MM.1S (cell line): ENCODE results near the gene VDAC2.

Source experiments
- DNase-seq: peaks from one replicate; pipeline ENCODE4 v3.0.0-alpha.2; 2015
- H2AFZ ChIP-seq: fragments of 300-600 bp; sonication (generic); 2 replicates; pipeline ENCODE4 v1.6.0; 2016; ENCODE audit warnings: antibody characterized with exemption, low read length
- H3F3A ChIP-seq: fragments of 300-600 bp; sonication (generic); 2 replicates; pipeline ENCODE4 v1.6.1; 2016; ENCODE audit warnings: mild to moderate bottlenecking, antibody characterized with exemption, low read length, moderate library complexity, mixed read lengths; ENCODE audit not compliant: insufficient read depth
- H3K27ac ChIP-seq: fragments of 300-600 bp; sonication (generic); 2 replicates; pipeline ENCODE4 v1.5.1; 2016; ENCODE audit warnings: mild to moderate bottlenecking, low read length
- H3K27me3 ChIP-seq: fragments of 300-600 bp; sonication (generic); replicated peaks from 2 replicates; pipeline ENCODE4 v1.6.0; 2016; ENCODE audit warnings: low read length; ENCODE audit not compliant: insufficient read depth
- H3K36me3 ChIP-seq: fragments of 300-600 bp; sonication (generic); replicated peaks from 2 replicates; pipeline ENCODE4 v1.6.1; 2016; ENCODE audit warnings: mild to moderate bottlenecking, low read length, mixed read lengths; ENCODE audit not compliant: insufficient read depth
- H3K4me1 ChIP-seq: fragments of 300-600 bp; sonication (generic); 2 replicates; pipeline ENCODE4 v1.6.1; 2016; ENCODE audit warnings: low read length, mixed read lengths
- H3K4me2 ChIP-seq: fragments of 300-600 bp; sonication (generic); 2 replicates; pipeline ENCODE4 v1.6.0; 2016; ENCODE audit warnings: low read depth, low read length
- H3K4me3 ChIP-seq: fragments of 300-600 bp; sonication (generic); 2 replicates; pipeline ENCODE4 v1.5.1; 2016; ENCODE audit warnings: low read length, mixed read lengths
- H3K79me2 ChIP-seq: fragments of 300-600 bp; sonication (generic); 2 replicates; pipeline ENCODE4 v1.6.1; 2016; ENCODE audit warnings: mixed run types, low read length, mixed read lengths
- H3K9ac ChIP-seq: fragments of 300-600 bp; sonication (generic); 2 replicates; pipeline ENCODE4 v1.6.1; 2016; ENCODE audit warnings: low read length, mixed read lengths
- H3K9me2 ChIP-seq: fragments of 300-600 bp; sonication (generic); replicated peaks from 2 replicates; pipeline ENCODE4 v1.6.1; 2016; ENCODE audit warnings: mild to moderate bottlenecking, low read length, mixed read lengths; ENCODE audit not compliant: insufficient read depth
- H3K9me3 ChIP-seq: fragments of 300-600 bp; sonication (generic); replicated peaks from 2 replicates; pipeline ENCODE4 v1.6.1; 2016; ENCODE audit warnings: mild to moderate bottlenecking, low read length, mixed read lengths; ENCODE audit not compliant: insufficient read depth
- H4K20me1 ChIP-seq: fragments of 300-600 bp; sonication (generic); 2 replicates; pipeline ENCODE4 v1.6.1; 2016; ENCODE audit warnings: mild to moderate bottlenecking, low read length, moderate library complexity, mixed read lengths; ENCODE audit not compliant: insufficient read depth
- EZH2 ChIP-seq: fragments of 300-600 bp; sonication (generic); optimal IDR thresholded peaks from 2 replicates; pipeline ENCODE3; 2017; ENCODE audit warnings: low read depth, mild to moderate bottlenecking, antibody characterized with exemption, low read length, mixed read lengths
- EZH2phosphoT487 ChIP-seq: fragments of 300-600 bp; sonication (generic); IDR thresholded peaks from 2 replicates; pipeline ENCODE4 v1.6.1; 2018; ENCODE audit warnings: antibody characterized with exemption, low read length
- TF ChIP-seq, protein P1 (sequence below): fragments of 300-600 bp; sonication (generic); IDR thresholded peaks from 2 replicates; pipeline ENCODE4 v1.5.1; 2016; ENCODE audit warnings: antibody characterized with exemption, low read length, mixed read lengths

The VDAC2 gene

DNA sequence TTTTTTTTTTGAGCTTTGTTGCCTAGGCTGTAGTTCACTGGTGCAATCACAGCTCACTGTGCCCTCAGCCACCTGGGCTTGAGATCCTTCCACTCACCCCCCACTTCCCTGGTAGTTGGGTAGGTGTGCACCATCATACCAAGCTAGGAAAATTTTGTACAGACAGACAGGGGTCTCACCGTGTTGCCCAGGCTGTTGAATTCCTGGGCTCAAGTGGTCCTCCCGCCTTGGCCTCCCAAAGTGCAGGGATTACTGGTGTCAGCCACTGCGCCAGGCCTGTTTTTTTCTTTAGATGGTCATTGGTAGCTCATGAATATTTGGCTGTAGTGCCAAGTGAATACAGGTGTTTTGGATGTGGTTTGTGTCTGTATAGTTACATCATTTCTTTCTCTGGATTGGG lies 17.7 kb downstream of the VDAC2 start:
- peaks cover 24% of the 10 kb centered on the region for H3K36me3 ChIP-seq
- TF ChIP-seq, protein P1, sequence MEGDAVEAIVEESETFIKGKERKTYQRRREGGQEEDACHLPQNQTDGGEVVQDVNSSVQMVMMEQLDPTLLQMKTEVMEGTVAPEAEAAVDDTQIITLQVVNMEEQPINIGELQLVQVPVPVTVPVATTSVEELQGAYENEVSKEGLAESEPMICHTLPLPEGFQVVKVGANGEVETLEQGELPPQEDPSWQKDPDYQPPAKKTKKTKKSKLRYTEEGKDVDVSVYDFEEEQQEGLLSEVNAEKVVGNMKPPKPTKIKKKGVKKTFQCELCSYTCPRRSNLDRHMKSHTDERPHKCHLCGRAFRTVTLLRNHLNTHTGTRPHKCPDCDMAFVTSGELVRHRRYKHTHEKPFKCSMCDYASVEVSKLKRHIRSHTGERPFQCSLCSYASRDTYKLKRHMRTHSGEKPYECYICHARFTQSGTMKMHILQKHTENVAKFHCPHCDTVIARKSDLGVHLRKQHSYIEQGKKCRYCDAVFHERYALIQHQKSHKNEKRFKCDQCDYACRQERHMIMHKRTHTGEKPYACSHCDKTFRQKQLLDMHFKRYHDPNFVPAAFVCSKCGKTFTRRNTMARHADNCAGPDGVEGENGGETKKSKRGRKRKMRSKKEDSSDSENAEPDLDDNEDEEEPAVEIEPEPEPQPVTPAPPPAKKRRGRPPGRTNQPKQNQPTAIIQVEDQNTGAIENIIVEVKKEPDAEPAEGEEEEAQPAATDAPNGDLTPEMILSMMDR, result no peak
- TF ChIP-seq EZH2 (no peak), EZH2phosphoT487 (no peak)

DNA sequence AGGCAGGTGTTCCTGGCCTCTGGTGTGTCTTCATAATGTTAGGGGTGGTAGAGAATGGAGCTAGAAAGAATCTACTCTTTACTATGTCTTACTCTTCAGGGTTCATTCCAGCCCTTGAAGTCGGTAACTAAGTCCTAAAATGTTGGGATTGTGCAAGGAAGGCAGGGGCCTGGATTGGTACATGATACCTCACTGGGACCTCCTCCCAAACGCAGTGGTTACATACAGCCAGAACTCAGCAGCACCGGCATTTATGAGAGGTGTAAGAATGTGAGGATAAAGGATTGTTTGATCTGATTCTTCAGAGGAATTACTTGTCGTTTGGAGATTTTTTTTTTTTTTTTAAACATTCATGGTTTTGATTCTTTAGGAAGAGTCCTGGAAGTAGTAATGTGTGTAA lies 18.2 kb downstream of the VDAC2 start:
- no peak overlapping the region for H3K4me2 ChIP-seq
- H3K4me1 ChIP-seq, result peaks cover 42% of the 10 kb centered on the region
- peaks cover 96% of the 10 kb centered on the region for H3K79me2 ChIP-seq
- TF ChIP-seq EZH2phosphoT487 (no peak), EZH2 (no peak)
- TF ChIP-seq, protein P1, result no peak
- H3K27ac ChIP-seq, result no peak overlapping the region
- peaks cover 50% of the 10 kb centered on the region; the same call in 1 of the 2 replicates for H4K20me1 ChIP-seq
- H3K9me3 ChIP-seq, result no peaks in the 10 kb centered on the region
- H3K9me2 ChIP-seq, result no peaks in the 10 kb centered on the region
- H2AFZ ChIP-seq, result no peak overlapping the region
- H3K27me3 ChIP-seq, result no peaks in the 10 kb centered on the region
- peaks cover 18% of the 10 kb centered on the region for H3K36me3 ChIP-seq
- H3F3A ChIP-seq, result peaks cover 58% of the 10 kb centered on the region
- DNase-seq, result no peak
- no peak overlapping the region for H3K9ac ChIP-seq
- H3K4me3 ChIP-seq, result no peak overlapping the region

More for the DNA sequence above, 17.7 kb downstream of the VDAC2 start:
- Histone ChIP-seq H2AFZ (no peak overlapping the region), H3K27me3 (no peaks in the 10 kb centered on the region), H3K9me3 (no peaks in the 10 kb centered on the region), H3F3A (peaks cover 60% of the 10 kb centered on the region), H3K9ac (no peak overlapping the region), H3K4me2 (no peak overlapping the region), H3K27ac (no peak overlapping the region), H3K4me3 (no peak overlapping the region), H3K79me2 (peaks cover 96% of the 10 kb centered on the region), H4K20me1 (peaks cover 50% of the 10 kb centered on the region; the same call in 1 of the 2 replicates), H3K9me2 (no peaks in the 10 kb centered on the region), H3K4me1 (peaks cover 42% of the 10 kb centered on the region)
- no peak for DNase-seq

DNA sequence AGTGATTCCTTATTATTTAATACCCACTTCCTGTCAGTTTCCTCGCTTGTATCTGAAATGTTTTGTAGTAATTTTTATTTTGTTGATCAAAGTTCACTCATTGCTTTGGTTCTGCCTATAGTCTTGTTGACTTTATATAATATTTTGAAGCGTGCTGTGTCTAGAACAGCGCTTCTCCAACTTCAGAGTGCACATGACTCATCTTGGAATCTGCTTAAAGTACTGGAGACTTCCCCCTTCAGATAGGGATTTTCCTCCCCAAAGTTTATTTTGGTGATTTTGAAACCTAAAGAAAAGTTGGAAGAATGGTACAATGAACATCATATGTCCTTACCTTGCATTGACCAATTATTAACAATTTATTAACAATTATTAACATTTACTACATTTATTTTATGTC lies 19.4 kb downstream of the VDAC2 start:
- Histone ChIP-seq H2AFZ (no peak overlapping the region), H4K20me1 (peaks cover 39% of the 10 kb centered on the region; the same call in 1 of the 2 replicates), H3K9me2 (no peaks in the 10 kb centered on the region), H3K79me2 (peaks cover 89% of the 10 kb centered on the region), H3F3A (peaks cover 54% of the 10 kb centered on the region), H3K9ac (no peak overlapping the region), H3K4me1 (peaks cover 31% of the 10 kb centered on the region), H3K9me3 (no peaks in the 10 kb centered on the region), H3K4me3 (no peak overlapping the region), H3K4me2 (no peak overlapping the region), H3K27me3 (no peaks in the 10 kb centered on the region), H3K36me3 (peaks cover 16% of the 10 kb centered on the region), H3K27ac (no peak overlapping the region)
- TF ChIP-seq, protein P1, result no peak
- no peak for TF ChIP-seq EZH2
- TF ChIP-seq EZH2phosphoT487, result no peak
- no peak for DNase-seq
